HG03442 (cell line): ENCODE results near the gene IL6R.

Experiments used
- ATAC-seq: cut with Tn5 transposase; IDR thresholded peaks from one replicate; pipeline ENCODE4 v1.9.1; 2021; ENCODE audit warnings: mild to moderate bottlenecking, moderate library complexity; ENCODE audit not compliant: unreplicated experiment

Gene IL6R

DNA sequence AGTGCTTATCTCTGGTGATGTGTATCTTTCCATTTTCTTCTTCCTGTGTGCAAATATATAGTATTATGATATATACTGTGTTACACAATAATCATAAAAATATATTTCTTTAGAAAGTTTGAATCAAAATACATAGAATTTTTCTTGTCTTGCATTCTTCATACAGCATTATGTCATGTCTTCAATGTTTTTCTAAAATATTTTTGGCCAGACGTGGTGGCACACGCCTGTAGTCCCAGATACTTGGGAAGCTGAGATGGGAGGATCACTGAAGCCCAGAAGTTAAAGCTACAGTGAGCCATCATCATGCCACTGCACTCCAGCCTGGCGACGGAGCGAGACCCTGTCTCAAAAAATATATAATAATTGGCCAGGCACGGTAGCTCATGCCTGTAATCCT, 41.6 kb downstream of the IL6R start:
- no peak for ATAC-seq

DNA sequence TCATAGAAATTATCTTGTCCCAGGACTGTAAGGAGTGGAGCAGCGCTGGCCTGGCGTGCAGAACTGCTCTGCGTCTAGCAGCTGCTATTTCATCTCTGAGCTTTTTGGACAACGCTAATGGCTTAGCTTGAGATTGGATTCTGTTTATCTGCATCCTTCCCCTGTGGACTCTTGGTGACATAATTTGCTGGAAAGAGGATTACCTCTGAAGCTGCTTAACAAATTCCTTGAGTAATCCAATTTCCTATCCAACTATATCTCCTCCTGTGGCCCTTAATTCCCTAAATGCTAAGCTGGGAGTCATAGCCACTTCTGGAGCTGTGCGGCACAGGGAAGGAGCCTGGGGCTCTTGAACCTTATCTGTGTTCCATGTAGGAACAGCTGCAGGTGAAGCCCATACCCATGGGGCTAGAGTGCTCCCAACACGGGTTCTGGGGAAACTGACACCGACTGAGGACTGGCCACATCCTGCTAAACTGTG, 43.2 kb downstream of the IL6R start:
- no peak for ATAC-seq

DNA sequence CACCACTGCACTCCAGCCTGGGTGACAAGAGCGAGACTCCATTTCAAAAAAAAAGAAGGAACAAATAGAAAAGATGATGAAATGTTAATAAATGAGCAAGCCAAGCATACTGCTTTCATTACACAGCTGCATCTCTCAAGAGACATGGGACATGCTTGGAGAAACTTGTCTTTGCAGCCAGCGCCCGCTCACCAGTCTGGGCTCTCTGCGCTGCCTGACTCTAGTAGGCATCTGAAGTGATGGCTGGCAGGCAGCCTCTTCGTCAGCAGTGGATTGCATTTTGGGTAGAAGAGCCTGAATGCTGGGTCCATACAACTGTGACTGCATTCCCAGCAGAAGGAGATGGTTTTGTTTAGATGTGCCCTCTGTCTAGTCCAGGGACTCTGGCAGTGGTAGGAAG, 48.0 kb downstream of the IL6R start:
- ATAC-seq = no peak

DNA sequence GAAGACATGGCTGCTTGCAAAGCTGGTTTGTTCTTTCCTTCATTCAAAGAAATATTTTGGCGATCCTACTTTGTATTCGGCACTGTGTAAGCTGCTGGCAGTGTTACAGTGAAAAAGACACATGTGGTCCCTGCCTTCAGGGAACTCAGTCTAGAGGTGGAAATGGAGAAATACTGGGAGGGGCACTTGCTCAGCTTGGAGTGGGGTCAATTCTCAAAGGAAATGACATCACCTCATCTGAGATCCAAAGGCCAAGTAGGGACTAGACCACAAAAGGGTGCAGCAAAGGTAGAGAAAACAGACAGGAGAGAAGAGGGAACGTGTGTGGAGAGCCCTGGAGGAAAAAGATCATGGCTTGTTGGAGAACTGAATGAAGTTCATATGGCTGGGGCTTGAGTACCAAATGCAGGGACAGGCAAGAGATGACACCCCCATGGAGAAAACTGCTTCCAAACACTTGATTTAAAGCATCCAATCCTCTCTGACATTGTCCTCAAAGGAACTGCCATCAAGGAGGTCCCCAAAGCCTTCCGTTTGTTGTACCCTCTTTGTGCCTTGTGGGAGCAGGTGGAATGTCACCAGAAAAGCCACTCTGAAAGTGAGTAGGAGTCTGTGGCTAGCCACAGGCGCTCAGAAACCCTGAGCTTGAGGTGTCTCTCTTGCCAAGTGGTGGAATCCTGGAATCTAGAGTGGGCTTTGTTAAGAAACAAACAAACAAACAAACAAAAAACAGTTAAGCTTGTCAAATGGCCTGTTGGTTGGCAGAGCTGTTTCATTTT, 48.6 kb downstream of the IL6R start:
- ATAC-seq = no peak

DNA sequence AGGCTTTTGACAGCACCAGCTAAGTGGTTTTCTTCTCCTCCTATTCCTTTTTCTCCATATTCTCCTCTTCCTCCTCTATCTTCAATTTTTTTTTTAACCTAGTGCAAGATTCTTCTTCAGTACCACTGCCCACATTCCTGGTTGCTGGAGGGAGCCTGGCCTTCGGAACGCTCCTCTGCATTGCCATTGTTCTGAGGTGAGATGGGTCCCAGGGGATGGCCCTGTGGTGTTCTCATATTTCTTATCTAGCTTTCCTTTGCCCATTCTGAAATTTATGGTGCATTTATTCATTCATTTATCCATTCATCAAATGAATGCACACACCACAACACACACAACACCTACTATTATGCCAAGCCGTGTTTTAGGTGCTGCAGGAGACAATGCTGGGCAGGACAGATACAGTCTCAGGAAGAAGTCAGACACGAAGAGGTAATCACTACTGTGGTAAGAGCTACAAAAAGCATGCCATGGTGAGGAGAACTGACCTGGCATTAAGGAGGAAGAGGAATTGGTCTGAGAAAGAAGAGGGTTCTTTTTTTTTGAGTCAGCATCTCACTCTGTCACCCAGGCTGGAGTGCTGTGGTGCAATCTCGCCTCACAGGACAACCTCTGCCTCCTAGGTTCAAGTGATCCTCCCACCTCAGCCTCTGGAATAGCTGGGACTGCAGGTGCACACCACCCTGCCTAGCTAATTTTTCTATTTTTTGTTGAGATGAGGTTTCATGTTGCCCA, 49.4 kb downstream of the IL6R start:
- ATAC-seq = no peak

DNA sequence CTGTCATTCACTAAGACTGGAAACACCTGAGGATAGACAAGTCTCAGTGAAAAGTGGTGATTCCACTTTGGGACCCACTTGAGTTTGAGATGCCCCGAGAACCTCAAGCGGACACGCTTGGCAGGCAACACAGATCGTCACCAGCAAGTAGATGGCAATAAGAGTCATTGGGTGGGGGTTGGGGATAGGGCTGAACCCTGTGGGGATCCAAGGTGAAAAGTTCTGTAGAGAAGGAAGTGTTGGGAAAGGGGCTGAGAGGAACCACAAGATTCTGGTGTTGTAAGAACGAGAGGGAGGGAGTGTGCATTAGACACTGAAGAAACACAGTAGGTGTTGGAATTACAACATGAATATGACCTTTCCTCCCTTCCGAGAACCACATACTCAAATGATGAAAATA, 51.5 kb downstream of the IL6R start:
- no peak for ATAC-seq

DNA sequence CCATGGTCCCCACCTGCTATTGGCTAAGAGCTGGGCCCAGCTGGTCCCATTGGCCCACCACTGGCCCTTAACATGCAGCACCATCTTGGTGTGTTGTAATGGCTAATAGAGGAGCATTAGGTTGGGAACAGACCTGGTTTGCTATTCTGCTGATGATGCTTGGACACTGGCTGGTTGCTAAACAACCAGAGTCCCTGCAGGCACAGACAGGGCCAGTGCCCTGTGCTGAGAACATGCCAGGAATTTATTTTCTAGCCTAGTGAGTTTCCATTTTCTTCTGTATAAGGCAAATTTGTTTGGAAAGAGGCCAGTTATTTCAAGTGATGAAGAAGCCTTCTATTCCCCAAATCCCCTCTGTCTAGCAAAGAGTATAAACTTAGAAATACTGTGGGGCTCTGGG, 53.9 kb downstream of the IL6R start:
- ATAC-seq = no peak

DNA sequence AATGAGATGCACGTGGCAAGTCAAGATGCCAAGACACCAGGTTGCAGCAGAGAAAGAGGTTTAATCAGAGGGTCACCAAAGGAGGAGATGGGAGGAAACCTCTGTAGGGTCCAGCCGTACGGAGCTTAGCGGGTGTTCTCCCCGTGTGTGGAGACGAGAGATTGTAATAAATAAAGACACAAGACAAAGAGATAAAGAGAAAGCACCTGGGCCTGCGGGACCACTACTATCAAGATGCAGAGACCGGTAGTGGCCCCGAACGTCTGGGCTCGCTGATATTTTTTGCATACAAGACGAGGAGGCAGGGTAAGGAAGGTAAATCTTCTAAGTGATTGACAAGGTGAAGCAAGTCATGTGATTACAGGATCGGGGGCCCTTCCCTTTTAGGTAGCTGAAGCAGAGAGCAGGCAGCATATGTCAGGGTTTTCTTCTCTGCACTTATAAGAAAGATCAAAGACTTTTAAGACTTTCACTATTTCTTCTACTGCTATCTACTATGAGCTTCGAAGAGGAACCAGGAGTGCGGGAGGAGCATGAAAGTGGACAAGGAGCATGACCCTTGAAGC, 55.6 kb downstream of the IL6R start:
- ATAC-seq = no peak

DNA sequence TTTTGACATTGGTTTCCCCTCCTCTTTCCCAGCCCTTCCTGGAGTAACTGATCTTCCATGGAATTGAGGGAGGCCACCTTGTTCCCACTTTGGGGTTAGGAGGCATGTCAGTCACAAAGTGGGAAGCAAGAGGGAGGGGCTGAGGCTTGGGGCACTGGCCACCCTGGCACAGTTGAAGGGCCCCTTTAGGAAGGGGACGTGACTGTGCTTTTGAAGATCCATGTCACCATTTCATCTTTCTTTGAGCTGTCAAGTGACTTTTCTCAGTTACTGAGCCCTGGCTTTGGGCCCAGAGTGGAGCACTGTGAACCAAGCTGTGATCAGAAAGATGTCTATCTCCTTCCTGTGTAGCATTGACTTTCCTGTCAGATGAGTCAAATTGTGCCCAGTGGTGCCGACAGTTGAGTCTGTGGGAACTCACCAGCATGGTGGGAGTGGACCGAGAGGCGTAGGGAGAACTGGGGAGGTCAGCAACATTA, 58.4 kb downstream of the IL6R start:
- ATAC-seq = no peak

DNA sequence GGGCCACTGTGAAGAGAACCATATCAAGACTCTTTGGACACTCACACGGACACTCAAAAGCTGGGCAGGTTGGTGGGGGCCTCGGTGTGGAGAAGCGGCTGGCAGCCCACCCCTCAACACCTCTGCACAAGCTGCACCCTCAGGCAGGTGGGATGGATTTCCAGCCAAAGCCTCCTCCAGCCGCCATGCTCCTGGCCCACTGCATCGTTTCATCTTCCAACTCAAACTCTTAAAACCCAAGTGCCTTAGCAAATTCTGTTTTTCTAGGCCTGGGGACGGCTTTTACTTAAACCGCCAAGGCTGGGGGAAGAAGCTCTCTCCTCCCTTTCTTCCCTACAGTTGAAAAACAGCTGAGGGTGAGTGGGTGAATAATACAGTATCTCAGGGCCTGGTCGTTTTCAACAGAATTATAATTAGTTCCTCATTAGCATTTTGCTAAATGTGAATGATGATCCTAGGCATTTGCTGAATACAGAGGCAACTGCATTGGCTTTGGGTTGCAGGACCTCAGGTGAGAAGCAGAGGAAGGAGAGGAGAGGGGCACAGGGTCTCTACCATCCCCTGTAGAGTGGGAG, 60.6 kb downstream of the IL6R start:
- no peak for ATAC-seq

DNA sequence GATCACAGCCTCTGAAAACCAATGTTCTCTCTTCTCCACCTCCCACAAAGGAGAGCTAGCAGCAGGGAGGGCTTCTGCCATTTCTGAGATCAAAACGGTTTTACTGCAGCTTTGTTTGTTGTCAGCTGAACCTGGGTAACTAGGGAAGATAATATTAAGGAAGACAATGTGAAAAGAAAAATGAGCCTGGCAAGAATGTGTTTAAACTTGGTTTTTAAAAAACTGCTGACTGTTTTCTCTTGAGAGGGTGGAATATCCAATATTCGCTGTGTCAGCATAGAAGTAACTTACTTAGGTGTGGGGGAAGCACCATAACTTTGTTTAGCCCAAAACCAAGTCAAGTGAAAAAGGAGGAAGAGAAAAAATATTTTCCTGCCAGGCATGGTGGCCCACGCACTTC, 61.1 kb downstream of the IL6R start:
- ATAC-seq = no peak

DNA sequence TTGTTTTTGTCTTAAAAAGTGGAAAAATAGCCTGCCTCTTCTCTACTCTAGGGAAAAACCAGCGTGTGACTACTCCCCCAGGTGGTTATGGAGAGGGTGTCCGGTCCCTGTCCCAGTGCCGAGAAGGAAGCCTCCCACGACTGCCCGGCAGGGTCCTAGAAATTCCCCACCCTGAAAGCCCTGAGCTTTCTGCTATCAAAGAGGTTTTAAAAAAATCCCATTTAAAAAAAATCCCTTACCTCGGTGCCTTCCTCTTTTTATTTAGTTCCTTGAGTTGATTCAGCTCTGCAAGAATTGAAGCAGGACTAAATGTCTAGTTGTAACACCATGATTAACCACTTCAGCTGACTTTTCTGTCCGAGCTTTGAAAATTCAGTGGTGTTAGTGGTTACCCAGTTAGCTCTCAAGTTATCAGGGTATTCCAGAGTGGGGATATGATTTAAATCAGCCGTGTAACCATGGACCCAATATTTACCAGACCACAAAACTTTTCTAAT, 61.8 kb downstream of the IL6R start:
- no peak for ATAC-seq

DNA sequence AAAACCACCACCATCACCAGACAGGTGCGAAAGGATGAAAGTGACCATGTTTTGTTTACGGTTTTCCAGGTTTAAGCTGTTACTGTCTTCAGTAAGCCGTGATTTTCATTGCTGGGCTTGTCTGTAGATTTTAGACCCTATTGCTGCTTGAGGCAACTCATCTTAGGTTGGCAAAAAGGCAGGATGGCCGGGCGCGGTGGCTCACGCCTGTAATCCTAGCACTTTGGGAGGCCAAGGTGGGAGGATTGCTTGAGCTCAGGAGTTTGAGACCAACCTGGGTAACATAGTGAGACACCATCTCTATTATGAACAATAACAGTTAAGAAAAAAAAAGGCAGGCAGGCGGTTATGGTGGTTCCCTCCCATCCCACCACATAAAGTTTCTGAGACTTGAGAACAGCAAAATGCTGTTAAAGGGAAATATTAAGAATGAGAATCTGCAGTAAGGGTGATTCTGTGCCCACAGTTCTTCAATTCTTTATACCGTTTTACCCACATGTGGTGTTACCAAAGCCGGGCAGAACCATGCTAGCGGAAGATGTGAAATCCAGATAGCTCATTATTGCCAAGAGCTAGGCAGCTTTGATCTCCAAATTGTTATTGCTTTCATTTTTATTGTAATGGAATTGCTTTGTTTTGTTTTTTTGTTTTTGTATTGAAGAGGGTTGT, 62.4 kb downstream of the IL6R start:
- ATAC-seq = no peak

DNA sequence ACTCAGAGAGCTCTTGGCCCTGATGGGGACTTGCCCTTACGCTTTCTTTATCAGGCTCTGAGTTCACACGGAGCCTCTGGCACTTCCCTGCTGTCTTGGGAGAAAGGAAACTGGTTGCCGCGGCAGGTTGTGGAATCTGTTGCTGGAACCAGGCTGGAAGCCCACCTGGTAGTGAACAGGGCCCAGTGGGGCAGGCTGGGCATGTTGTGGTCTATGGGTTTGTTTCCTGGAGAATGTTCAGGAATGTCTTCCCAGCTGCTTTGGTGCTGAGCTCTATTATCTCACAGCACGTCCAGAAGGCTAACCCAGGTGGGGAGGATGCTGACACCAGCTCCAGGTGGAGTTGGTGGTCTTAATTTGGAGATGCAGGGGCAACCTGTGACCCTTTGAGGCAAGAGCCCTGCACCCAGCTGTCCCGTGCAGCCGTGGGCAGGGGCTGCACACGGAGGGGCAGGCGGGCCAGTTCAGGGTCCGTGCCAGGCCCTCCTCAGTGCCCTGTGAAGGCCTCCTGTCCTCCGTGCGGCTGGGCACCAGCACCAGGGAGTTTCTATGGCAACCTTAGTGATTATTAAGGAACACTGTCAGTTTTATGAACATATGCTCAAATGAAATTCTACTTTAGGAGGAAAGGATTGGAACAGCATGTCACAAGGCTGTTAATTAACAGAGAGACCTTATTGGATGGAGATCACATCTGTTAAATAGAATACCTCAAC, 63.5 kb downstream of the IL6R start:
- no peak for ATAC-seq

DNA sequence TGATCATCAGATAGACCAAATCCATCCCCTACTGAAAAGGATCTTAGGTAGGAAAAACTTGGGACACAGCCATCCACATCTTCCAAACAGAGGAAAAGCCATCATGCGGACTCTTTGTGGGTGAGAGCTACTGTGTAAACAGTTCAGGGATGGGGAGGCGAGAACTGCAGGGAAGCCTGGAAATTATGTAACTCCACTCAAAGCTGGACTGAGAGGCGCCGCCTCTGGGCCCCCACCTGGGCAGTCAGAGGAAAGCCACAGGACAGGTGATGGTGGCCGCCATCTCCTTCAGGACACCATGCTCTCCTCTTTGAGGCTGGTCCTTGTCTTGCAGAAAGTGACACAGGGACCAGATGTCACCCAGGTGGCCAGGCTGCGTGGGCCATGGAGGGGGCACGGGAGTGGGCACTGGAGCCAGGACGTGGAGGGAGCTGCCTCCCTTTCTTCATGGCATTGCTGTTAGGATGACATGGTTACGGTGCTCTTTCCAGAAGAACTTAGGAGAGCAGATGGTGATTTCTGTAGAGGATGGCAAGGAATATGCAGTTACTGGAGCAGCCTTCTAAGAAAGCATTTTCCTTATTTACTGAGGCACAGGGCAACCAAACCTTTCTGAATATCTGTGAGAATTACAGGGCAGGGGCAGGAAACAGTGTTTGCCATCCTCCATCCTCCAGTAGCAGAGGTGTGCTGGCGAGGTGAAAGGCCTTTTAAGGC, 64.9 kb downstream of the IL6R start:
- ATAC-seq = no peak

DNA sequence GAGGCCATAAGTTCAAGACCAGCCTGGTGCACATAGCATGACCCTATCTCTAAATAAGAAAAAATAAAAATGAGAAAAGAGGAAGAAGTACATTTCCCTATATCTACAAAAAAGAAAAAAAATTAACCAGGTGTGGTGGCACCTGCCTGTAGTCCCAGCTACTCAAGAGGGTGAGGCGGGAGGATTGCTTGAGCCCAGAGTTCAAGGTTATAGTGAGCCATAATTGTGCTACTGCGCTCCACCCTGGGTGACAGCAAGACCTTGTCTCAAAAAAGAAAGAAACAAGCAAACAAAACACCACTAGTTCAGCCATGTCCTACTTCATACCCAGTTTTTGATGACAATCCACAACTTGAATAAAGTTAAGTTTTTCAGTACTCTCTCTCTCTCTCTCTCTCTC, 66.2 kb downstream of the IL6R start:
- ATAC-seq = no peak

DNA sequence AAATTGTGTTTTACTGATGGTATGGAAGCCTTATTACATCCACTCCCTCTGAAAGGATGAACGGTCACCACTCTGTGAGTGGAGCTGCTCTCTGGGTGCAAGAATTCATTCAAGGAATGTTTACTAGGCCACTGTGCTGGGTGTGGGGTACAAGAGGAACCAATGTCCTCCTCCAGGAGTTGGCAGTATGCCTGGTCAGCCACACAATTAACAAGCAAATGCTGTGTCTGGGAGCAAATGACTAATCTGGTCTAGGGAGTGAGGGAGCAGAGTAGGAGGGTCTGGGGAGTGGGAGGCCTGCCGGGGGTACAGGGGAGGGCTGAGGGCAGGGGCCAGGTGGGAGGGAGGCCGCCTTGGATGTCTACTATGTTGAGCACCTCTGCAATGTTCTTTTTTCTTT, 69.7 kb downstream of the IL6R start:
- ATAC-seq = no peak

DNA sequence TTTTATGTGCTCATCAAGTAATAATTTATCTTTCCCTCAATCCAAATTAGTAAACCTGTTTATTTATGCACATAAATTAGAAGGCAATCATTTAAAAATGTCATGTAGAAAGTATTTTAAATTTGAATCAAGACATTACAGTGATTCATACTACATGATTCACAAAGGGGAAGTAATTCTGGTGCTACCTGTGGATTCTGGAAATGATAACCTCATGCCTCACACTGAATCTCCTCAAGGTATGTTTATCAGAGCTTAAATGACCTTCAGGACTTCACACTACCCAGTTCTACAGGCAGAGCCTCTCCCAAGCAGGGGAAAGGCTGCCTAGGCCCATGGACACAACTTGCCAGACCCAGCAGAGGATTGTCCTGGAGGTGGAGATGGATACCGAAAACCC, 71.6 kb downstream of the IL6R start:
- no peak for ATAC-seq

DNA sequence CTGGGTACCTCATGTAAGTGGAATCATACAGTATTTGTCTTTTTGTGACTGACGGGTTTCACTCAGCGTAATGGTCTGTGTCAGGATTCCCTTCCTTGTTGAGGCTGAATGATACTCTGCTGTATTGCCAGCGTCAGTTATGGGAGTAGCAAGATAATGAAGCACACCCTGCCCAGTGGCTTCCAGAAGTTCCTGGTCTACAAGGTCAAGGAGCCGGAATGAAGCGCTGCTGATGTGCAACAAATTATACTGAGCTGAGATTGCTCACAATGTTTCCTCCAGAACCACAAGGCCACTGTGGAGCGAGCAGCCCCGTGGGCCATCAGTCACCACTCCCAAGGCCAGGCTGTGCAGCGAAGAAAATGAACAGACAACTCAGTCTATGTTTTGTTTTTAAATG, 72.9 kb downstream of the IL6R start:
- ATAC-seq = no peak

DNA sequence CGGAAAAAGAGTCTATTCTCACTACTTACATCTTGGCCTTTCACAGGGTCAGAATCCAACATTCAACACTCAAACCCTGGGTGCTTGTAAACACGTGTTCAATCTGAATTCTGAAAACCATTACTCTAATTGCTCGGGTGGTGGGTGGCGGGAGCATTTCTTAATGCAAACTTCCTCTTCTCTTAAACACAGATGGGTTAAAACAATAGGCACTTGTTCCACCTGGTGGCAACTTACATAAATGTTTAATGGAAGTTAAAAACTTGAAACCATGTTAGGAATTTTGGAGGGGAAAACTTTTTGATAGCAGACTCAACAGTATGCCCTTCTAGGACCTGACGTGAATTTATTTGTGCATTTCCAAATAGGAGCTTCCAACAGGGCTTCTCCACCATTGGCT, 73.5 kb downstream of the IL6R start:
- ATAC-seq = no peak
